ENCODE data around the gene MOSMO. TPM values are rescaled to one million over a fixed set of nuclear protein-coding genes. Genes with fewer than 3 reads are reported as not detected.

MOSMO gene
- total and polyA plus RNA-seq, 2 donors (not counting 3 experiments of a cell fraction or from before 2014, with no cell fraction given), result 15.9 to 22.0 TPM

DNA sequence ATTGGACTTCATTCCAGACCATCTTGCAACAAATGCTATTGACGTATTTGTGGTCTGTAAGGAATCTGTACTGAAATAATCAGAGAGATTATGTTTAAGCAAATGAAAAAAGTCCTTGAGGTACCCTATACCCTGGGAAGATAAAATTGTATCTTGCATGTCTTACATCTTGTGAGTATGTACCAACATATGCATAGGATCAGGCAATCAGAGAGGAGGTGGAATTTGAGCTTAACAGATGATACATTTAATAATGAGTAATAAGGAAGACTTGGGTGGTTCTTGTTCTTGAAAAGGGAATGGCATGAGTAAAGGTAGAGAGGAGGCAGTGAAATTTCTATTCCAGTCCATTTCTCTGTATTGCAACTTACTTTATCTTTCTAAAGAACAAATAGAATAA lies 10.6 kb downstream of the MOSMO start:
- no peaks in the 10 kb centered on the region for H3K27me3 ChIP-seq (ENCODE audit: control insufficient read depth in 2 of 2, insufficient read depth in 2 of 2, low read length in 2 of 2)
- H3K27ac ChIP-seq (ENCODE audit: insufficient read depth, low read depth, low read length), result no peak overlapping the region
- dilution Hi-C loops (cut with MboI; ENCODE audit: extremely low pct_ligation_motif_present, low sequenced_read_pairs) (no loop called here), intact Hi-C loops (cut with micrococcal nuclease) (no loop called here)
- POLR2A ChIA-PET, result no interaction called here
- no peaks in the 10 kb centered on the region for H3K9me3 ChIP-seq (replicated peaks; ENCODE audit: control insufficient read depth, insufficient read depth, low read length)
- CTCF ChIA-PET, result interaction anchor here (0.9 to 27.0 kb wide), 3 partner anchors 10 to 64 kb away, joined by 3 to 994 read pairs (median 3); no protein-coding TSS in a partner anchor
- FAIRE-seq (no peak), DNase-seq (ENCODE audit: low read depth, low spot score) (no peak)
- H2AFZ ChIP-seq (ENCODE audit: low read depth, low read length), result no peak overlapping the region
- BruUV-seq (replicated peaks), result no TSS peak
- TF ChIP-seq POLR2A (IDR thresholded peaks at IDR 0.05; ENCODE audit: low read depth, low read length), result no peak
- peaks cover 26% of the 10 kb centered on the region for H3K4me1 ChIP-seq (ENCODE audit: control insufficient read depth, extremely low read depth, insufficient read depth, low read length)
- peaks cover 95% of the 10 kb centered on the region for H3K79me2 ChIP-seq (ENCODE audit: control insufficient read depth, insufficient read depth, low read length)
- no peaks in the 10 kb centered on the region for H3K36me3 ChIP-seq (ENCODE audit: control insufficient read depth in 2 of 2, extremely low read depth in 1 of 2, insufficient read depth in 2 of 2, low read length in 2 of 2)
- peaks cover 9% of the 10 kb centered on the region for H4K20me1 ChIP-seq (replicated peaks; ENCODE audit: control insufficient read depth, extremely low read depth, insufficient read depth, low read length)
- peak overlapping the region; percentile 20 for H3K4me2 ChIP-seq (ENCODE audit: insufficient read depth, low read length)
- H3K9me1 ChIP-seq (replicated peaks; ENCODE audit: control insufficient read depth, extremely low read depth, insufficient read depth, low read length), result no peaks in the 10 kb centered on the region
- H3K4me3 ChIP-seq (replicated peaks in 1 of 3; ENCODE audit: insufficient read depth in 1 of 3, low read depth in 1 of 3, low read length in 3 of 3), result no peak overlapping the region
- no peak overlapping the region for H3K9ac ChIP-seq (replicated peaks; ENCODE audit: extremely low read depth, insufficient read depth, low read length)

DNA sequence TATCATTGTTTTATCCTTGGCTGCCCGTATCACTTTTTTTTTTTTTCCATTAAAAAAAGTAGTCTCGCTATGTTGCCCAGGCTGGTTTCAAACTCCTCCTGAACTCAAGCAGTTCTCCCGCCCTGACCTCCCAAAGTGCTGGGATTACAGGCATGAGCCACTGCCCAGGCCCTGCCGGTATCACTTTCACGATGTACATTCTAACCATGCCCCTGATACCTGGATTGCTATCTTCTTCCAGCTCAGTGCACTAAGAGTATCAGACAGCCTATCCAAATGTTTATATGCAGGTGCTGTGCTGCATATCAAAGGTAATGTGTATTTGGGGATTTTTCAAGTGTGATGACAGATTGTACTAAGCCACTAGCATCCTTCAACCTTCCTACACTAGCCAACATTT lies 14.2 kb downstream of the MOSMO start:
- FAIRE-seq (no peak), DNase-seq (ENCODE audit: low read depth, low spot score) (no peak)
- Histone ChIP-seq H3K4me1 (ENCODE audit: control insufficient read depth, extremely low read depth, insufficient read depth, low read length) (peaks cover 47% of the 10 kb centered on the region), H3K4me3 (replicated peaks in 1 of 3; ENCODE audit: insufficient read depth in 1 of 3, low read depth in 1 of 3, low read length in 3 of 3) (no peak overlapping the region), H3K27ac (ENCODE audit: insufficient read depth, low read depth, low read length) (no peak overlapping the region), H3K4me2 (ENCODE audit: insufficient read depth, low read length) (no peak overlapping the region), H4K20me1 (replicated peaks; ENCODE audit: control insufficient read depth, extremely low read depth, insufficient read depth, low read length) (no peaks in the 10 kb centered on the region), H3K9ac (replicated peaks; ENCODE audit: extremely low read depth, insufficient read depth, low read length) (no peak overlapping the region), H3K27me3 (ENCODE audit: control insufficient read depth in 2 of 2, insufficient read depth in 2 of 2, low read length in 2 of 2) (no peaks in the 10 kb centered on the region), H3K79me2 (ENCODE audit: control insufficient read depth, insufficient read depth, low read length) (peaks cover 81% of the 10 kb centered on the region), H3K9me1 (replicated peaks; ENCODE audit: control insufficient read depth, extremely low read depth, insufficient read depth, low read length) (no peaks in the 10 kb centered on the region), H3K36me3 (ENCODE audit: control insufficient read depth in 2 of 2, extremely low read depth in 1 of 2, insufficient read depth in 2 of 2, low read length in 2 of 2) (no peaks in the 10 kb centered on the region), H2AFZ (ENCODE audit: low read depth, low read length) (no peak overlapping the region), H3K9me3 (replicated peaks; ENCODE audit: control insufficient read depth, insufficient read depth, low read length) (no peaks in the 10 kb centered on the region)
- dilution Hi-C loops (cut with MboI; ENCODE audit: extremely low pct_ligation_motif_present, low sequenced_read_pairs) (no loop called here), intact Hi-C loops (cut with micrococcal nuclease) (no loop called here)
- ChIA-PET POLR2A (no interaction called here), CTCF (interaction anchor here (1.6 to 27.0 kb wide), 2 partner anchors 48 to 56 kb away, joined by 3 to 994 read pairs; no protein-coding TSS in a partner anchor)
- no peak for TF ChIP-seq POLR2A (IDR thresholded peaks at IDR 0.05; ENCODE audit: low read depth, low read length)
- TF ChIP-seq JUN (IDR thresholded peaks at IDR 0.05; ENCODE audit: borderline replicate concordance, insufficient read depth, insufficient read length, low read depth), result no peak
- no peak for TF ChIP-seq MAX (IDR thresholded peaks at IDR 0.05; ENCODE audit: insufficient read depth, insufficient read length)
- TF ChIP-seq MYC (IDR thresholded peaks at IDR 0.05; ENCODE audit: low read depth, low read length), result no peak
- no peak for TF ChIP-seq FOS (IDR thresholded peaks at IDR 0.05; ENCODE audit: borderline replicate concordance, insufficient read depth, low read length)
- TF ChIP-seq CTCF (IDR thresholded peaks at IDR 0.05; ENCODE audit: extremely low read depth in 1 of 2, insufficient read depth in 1 of 2, low read depth in 1 of 2, low read length in 2 of 2), result no peak
- no peak for TF ChIP-seq GATA2 (IDR thresholded peaks at IDR 0.05; ENCODE audit: insufficient read depth, insufficient read length, low read depth, low read length)
- TF ChIP-seq POLR2AphosphoS5 (IDR thresholded peaks at IDR 0.05; ENCODE audit: insufficient read depth, low read depth, low read length), result no peak
- no peak for TF ChIP-seq EZH2 (IDR thresholded peaks at IDR 0.05; ENCODE audit: borderline replicate concordance, low read depth, low read length, severe bottlenecking)
- no TSS peak for BruUV-seq (replicated peaks)

Data from endothelial cell of umbilical vein (primary cell).